ENCODE results near the gene TP73. TPM values are rescaled to one million over a fixed set of nuclear protein-coding genes. Genes with fewer than 3 reads are reported as not detected.

Gene TP73
- total and polyA plus RNA-seq, 5 experiments from 2014 or later = 0.04 to 0.06 TPM; not detected in 3

DNA sequence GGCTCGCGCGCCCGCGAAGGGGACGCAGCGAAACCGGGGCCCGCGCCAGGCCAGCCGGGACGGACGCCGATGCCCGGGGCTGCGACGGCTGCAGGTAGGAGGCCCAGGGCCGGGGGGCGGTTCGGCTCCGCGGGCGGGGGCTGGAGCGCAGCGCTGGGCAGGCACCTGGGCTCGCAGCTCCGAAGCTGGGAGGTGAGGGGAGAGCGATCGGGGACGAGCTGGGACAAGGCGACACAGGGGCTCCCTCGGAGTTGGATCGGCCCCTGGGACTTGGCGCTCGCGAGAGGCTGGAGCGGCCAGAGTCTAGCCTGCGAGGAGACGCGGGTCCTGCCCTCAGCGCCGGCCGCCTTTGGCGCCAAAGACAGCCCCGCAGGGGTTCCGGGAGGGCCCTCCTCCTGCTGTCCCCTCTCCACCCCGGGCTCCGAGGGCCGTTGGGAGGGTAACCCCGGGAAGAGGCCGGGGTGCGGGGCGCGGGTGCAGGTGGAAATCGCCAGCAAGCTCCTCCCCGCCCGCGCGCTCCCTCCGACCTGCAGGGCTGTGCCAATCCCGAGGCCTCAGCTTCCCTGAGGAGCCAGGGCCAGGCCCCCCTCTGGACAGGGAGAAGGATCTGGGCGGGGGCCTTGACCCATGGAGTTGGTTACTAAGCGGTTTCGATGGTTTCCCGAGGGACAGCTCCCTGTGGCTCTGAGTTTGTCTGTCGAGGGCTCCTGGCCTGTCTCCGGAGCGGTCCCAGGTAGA, 401 bp downstream of the TP73 start:
- ATAC-seq (no peak), DNase-seq (peak in 2 of 10 donors; percentile 7 to 53)
- peaks cover 7 to 35% (median 26%) of the 10 kb centered on the region in 4 donors for H3K4me1 Mint-ChIP-seq
- peak overlapping the region in 2 of 10 donors; percentile 14 to 34 for H3K4me3 Mint-ChIP-seq
- no peaks in the 10 kb centered on the region for H3K9me3 Mint-ChIP-seq
- peaks cover 24 to 59% (median 35%) of the 10 kb centered on the region in 5 donors for H3K27me3 Mint-ChIP-seq
- peaks cover 0 to 2% (median 0%) of the 10 kb centered on the region in 3 donors for H3K36me3 Mint-ChIP-seq
- POLR2A ChIA-PET = interaction anchor here (1.1 kb wide), 1 partner anchor 23 kb away, joined by 3 read pairs; no protein-coding TSS in a partner anchor
- no peak overlapping the region for H3K27ac Mint-ChIP-seq

DNA sequence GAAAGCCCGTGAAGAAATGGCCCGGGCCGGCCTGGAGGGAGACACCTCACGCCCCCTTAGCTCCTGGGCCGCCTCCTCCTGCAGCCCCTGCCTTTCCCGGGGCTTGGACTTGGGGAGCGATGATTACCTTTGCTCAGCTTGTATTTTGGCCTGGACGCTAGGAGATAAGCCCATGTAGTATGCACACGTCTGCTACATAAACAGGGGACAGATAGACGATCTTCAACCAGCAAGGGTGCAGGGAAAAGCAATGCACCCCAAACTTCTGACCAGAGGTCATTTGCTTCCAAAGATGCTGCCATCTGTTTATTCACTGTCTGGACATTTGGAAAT, 936 bp downstream of the TP73 start:
- no peaks in the 10 kb centered on the region for H3K9me3 Mint-ChIP-seq
- ATAC-seq (no peak), DNase-seq (no peak)
- peaks cover 25 to 64% (median 38%) of the 10 kb centered on the region in 5 donors for H3K27me3 Mint-ChIP-seq
- H3K27ac Mint-ChIP-seq = peak overlapping the region in 1 of 10 donors; percentile 20
- peak overlapping the region in 6 of 10 donors; percentile 8 to 67 (median 42) for H3K4me3 Mint-ChIP-seq
- H3K4me1 Mint-ChIP-seq = peaks cover 5 to 29% (median 21%) of the 10 kb centered on the region in 4 donors
- POLR2A ChIA-PET = interaction anchor here (1.1 kb wide), 1 partner anchor 24 kb away, joined by 3 read pairs; no protein-coding TSS in a partner anchor
- H3K36me3 Mint-ChIP-seq = no peaks in the 10 kb centered on the region

DNA sequence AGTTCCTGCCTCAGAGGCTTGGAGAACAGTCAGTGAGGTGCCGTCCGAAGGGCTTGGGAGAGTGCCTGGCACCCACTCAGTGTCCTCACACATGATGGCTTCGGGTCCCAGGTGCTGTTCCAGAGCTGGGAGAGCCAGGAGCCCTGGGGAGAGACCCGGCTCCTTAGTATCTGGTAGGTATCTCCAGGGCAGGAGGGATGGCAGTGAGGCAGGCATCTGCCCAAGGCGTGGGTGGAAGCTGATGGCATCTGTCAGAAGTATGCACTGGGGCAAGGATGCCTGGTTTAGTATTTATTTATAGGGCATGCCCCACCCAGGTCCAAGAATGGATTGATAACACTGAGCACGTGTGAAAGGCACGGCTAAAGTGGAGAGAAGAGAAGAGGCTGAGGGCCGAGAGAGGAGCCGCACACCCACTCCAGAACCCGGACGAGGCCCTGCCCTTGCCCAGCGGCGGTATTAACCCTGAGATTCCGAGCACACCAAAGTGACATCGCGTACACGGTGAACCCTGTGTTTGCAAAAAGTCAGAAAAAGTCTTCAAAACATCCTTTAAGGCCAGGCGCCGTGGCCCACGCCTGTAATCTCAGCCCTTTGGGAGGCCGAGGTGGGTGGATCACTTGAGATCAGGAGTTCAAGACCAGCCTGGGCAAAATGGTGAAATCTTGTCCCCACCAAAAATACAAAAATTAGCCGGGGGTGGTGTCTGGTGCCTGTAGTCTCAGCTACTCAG, 2.4 kb downstream of the TP73 start:
- ATAC-seq (no peak), DNase-seq (peak in 1 of 10 donors; percentile 41)
- POLR2A ChIA-PET = no interaction called here
- H3K27me3 Mint-ChIP-seq = peaks cover 27 to 75% (median 41%) of the 10 kb centered on the region in 5 donors
- H3K27ac Mint-ChIP-seq = no peak overlapping the region
- H3K4me1 Mint-ChIP-seq = peaks cover 5 to 19% (median 10%) of the 10 kb centered on the region in 4 donors
- no peaks in the 10 kb centered on the region for H3K36me3 Mint-ChIP-seq
- H3K9me3 Mint-ChIP-seq = no peaks in the 10 kb centered on the region
- no peak overlapping the region for H3K4me3 Mint-ChIP-seq

DNA sequence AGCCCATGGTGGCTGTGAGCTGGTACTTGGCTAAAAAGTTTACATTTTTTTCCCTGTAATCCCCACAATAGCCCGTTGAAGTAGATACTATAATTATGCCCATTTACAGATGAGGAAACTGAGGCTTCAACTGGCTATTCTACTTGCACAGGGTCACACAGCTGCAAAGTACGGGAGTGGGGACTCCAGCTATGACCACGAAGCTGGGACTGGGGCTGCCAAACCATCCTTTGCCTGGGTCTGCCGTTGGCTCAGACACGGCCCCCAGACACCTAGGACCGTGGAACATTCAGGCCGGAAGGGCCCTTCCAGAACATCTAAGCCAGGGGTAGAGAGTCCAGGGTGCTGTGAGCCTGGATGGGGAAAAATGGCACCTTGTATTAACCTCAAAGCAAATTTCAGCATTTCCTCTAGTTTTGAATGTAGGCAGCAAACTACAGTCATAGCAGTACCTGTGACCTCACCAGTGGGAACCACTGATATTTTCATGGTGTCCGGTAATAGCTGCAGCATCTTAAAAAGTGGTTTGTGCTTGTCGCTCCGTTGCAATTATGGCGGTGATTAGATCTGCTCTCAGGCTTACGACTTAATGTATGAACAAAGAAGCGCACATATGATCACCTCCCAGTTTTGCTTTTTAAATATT, 4.3 kb downstream of the TP73 start:
- peaks cover 0 to 3% (median under 1%) of the 10 kb centered on the region in 4 donors for H3K4me1 Mint-ChIP-seq
- DNase-seq (peak in 1 of 10 donors; percentile 13), ATAC-seq (no peak)
- H3K9me3 Mint-ChIP-seq = no peaks in the 10 kb centered on the region
- no peak overlapping the region for H3K27ac Mint-ChIP-seq
- H3K4me3 Mint-ChIP-seq = no peak overlapping the region
- POLR2A ChIA-PET = no interaction called here
- no peaks in the 10 kb centered on the region for H3K36me3 Mint-ChIP-seq
- H3K27me3 Mint-ChIP-seq = peaks cover 23 to 63% (median 36%) of the 10 kb centered on the region in 5 donors

DNA sequence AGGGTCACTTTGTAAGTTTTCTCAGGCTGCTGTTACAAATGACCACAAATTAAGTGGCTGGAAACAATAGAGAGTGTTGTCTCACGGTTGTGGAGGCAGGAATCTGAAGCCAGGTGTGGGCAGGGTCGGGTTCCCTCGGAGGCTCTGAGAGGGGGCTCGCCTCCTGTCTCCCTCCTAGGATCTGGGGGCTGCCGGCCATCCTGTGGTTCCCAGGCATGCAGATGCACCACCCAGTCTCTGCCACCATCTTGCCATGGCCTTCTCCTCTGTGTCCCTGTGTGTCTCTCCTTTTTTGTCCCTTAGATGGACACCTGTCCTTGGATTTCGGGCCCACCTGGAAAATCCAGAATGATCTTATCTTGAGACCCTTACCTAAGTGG, 4.8 kb downstream of the TP73 start:
- no peak for ATAC-seq
- Mint-ChIP-seq H3K4me1 (peaks cover 0 to 3% (median 0%) of the 10 kb centered on the region in 4 donors), H3K27me3 (peaks cover 23 to 63% (median 36%) of the 10 kb centered on the region in 5 donors), H3K4me3 (no peak overlapping the region), H3K36me3 (no peaks in the 10 kb centered on the region), H3K9me3 (no peaks in the 10 kb centered on the region), H3K27ac (no peak overlapping the region)
- POLR2A ChIA-PET = no interaction called here
- DNase-seq = peak in 1 of 10 donors; percentile 51

GRCh38 chr1:3657578-3658230, 5.4 kb downstream of the TP73 start:
- Mint-ChIP-seq H3K27me3 (peaks cover 23 to 63% (median 36%) of the 10 kb centered on the region in 5 donors), H3K27ac (no peak overlapping the region), H3K9me3 (no peaks in the 10 kb centered on the region), H3K4me3 (no peak overlapping the region), H3K4me1 (peaks cover 0 to 3% (median 0%) of the 10 kb centered on the region in 4 donors), H3K36me3 (no peaks in the 10 kb centered on the region)
- POLR2A ChIA-PET = no interaction called here
- DNase-seq = peak in 1 of 10 donors; percentile 60
- no peak for ATAC-seq

DNA sequence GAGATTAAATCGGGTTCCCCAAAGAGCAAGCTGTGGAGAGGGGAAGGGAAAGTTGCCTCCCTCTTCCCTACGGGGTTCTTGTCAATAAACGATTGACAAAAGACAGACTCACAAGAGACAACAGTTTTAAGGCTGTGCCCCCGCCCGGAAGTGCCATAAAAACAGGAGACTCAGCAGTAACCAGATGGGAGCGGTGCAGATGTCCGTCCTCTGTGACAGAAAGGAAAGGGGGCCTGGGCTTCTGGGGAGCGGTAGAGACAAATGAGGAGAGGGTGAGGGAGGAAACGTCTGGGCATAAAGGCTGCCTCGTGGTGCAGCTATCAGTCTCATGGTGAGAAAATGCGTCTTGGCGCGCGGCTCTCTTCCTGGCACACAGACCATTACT, 5.9 kb downstream of the TP73 start:
- Mint-ChIP-seq H3K9me3 (no peaks in the 10 kb centered on the region), H3K4me1 (peaks cover 0 to 3% (median 0%) of the 10 kb centered on the region in 4 donors), H3K4me3 (no peak overlapping the region), H3K36me3 (no peaks in the 10 kb centered on the region), H3K27ac (no peak overlapping the region), H3K27me3 (peaks cover 22 to 60% (median 35%) of the 10 kb centered on the region in 5 donors)
- DNase-seq (peak in 1 of 10 donors; percentile 53), ATAC-seq (no peak)
- POLR2A ChIA-PET = no interaction called here

DNA sequence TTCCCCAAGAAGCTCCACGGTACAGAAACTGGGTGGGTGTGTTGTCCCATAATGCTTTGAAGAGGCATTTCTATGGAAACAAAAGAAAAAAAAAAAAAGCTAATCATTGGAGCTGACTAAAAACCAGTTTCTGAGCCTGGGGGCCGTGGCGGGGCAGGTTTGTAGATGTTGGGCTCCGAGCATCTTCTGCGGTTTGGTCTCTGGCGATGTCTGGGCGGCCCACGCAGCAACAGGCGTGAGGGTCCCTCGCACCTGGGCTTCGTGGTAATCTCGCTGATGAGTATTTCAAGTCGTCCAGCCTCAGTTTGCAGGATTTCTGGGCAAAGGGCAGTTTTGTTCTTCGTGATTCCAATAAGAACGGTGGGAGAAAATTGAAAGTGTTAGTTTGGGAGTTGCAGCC, 6.8 kb downstream of the TP73 start:
- POLR2A ChIA-PET = no interaction called here
- Mint-ChIP-seq H3K27me3 (peaks cover 14 to 52% (median 27%) of the 10 kb centered on the region in 5 donors), H3K4me3 (no peak overlapping the region), H3K4me1 (no peaks in the 10 kb centered on the region), H3K36me3 (no peaks in the 10 kb centered on the region), H3K27ac (no peak overlapping the region), H3K9me3 (no peaks in the 10 kb centered on the region)
- DNase-seq = peak in 1 of 10 donors; percentile 41
- ATAC-seq = no peak

GRCh38 chr1:3660704-3661103, 8.4 kb downstream of the TP73 start:
- no peaks in the 10 kb centered on the region for H3K36me3 Mint-ChIP-seq
- DNase-seq (no peak), ATAC-seq (no peak)
- peaks cover 5 to 36% (median 15%) of the 10 kb centered on the region in 5 donors for H3K27me3 Mint-ChIP-seq
- no peaks in the 10 kb centered on the region for H3K9me3 Mint-ChIP-seq
- no peak overlapping the region for H3K27ac Mint-ChIP-seq
- peaks cover 0 to 6% (median 0%) of the 10 kb centered on the region in 4 donors for H3K4me1 Mint-ChIP-seq
- no peak overlapping the region for H3K4me3 Mint-ChIP-seq
- POLR2A ChIA-PET = no interaction called here

- POLR2A ChIA-PET = no interaction called here
- peaks cover 3 to 30% (median 9%) of the 10 kb centered on the region in 5 donors for H3K27me3 Mint-ChIP-seq
- H3K27ac Mint-ChIP-seq = no peak overlapping the region
- DNase-seq (no peak), ATAC-seq (no peak)
- H3K9me3 Mint-ChIP-seq = no peaks in the 10 kb centered on the region
- no peak overlapping the region for H3K4me3 Mint-ChIP-seq
- peaks cover 0 to 11% (median 0%) of the 10 kb centered on the region in 4 donors for H3K4me1 Mint-ChIP-seq
- H3K36me3 Mint-ChIP-seq = no peaks in the 10 kb centered on the region
Measured at GRCh38 chr1:3661631-3662030, 9.3 kb downstream of the TP73 start.

- DNase-seq = no peak
Measured at GRCh38 chr1:3662080-3662671, 9.9 kb downstream of the TP73 start.

More at GRCh38 chr1:3662080-3662671, 9.9 kb downstream of the TP73 start:
- Mint-ChIP-seq H3K4me3 (no peak overlapping the region), H3K27ac (no peak overlapping the region), H3K9me3 (no peaks in the 10 kb centered on the region), H3K4me1 (peaks cover 0 to 14% (median 0%) of the 10 kb centered on the region in 4 donors), H3K36me3 (no peaks in the 10 kb centered on the region), H3K27me3 (peaks cover 3 to 31% (median 11%) of the 10 kb centered on the region in 5 donors)
- POLR2A ChIA-PET = no interaction called here
- ATAC-seq = no peak
